Prostate gland (tissue), 2 donors: ENCODE data around the gene SBSN. TPM values are rescaled to one million over a fixed set of nuclear protein-coding genes. Genes with fewer than 3 reads are reported as not detected.

ENCODE experiments used
- DNase-seq: peaks from one replicate; pipeline ENCODE4 v3.0.0-alpha.2; 2019; ENCODE audit warnings: low spot score
- H3K27ac ChIP-seq, 2 donors: fragments of 200-600 bp; sonication (generic); 2 replicates each; pipeline ENCODE4 v1.5.1; 2017 to 2019
- H3K27me3 ChIP-seq: fragments of 200-600 bp; sonication (generic); replicated peaks from 2 replicates; pipeline ENCODE4 v1.5.1; 2019; ENCODE audit not compliant: insufficient read depth
- H3K36me3 ChIP-seq, 2 donors: fragments of 200-600 bp; sonication (generic); 1 replicate in 1 of 2; 2 replicates in 1 of 2; pipeline versions ENCODE4 v1.5.1 to v1.8.1; 2017 to 2019
- H3K4me1 ChIP-seq: fragments of 200-600 bp; sonication (generic); replicated peaks from 2 replicates; pipeline ENCODE4 v1.5.1; 2019
- H3K4me3 ChIP-seq, 2 donors: fragments of 200-600 bp; sonication (generic); 2 replicates each; pipeline ENCODE4 v1.5.1; 2017 to 2019
- H3K9me3 ChIP-seq: fragments of 200-600 bp; sonication (generic); 2 replicates; pipeline ENCODE4 v1.5.1; 2017
- CTCF ChIP-seq, 4 experiments: fragments of 200-600 bp in 2 of 4; fragments of 450-650 bp in 2 of 4; sonication (generic) in 2 of 4; IDR thresholded peaks; 1 replicate in 3 of 4; 2 replicates in 1 of 4; pipeline ENCODE4 v1.5.1; 2016 to 2019; ENCODE audit warnings: antibody characterized with exemption in 4 of 4, mild to moderate bottlenecking in 2 of 4, moderate library complexity in 2 of 4
- POLR2A ChIP-seq: fragments of 450-650 bp; IDR thresholded peaks from one replicate; pipeline ENCODE4 v1.6.1; 2016; ENCODE audit warnings: antibody characterized with exemption, mild to moderate bottlenecking
- POLR2AphosphoS5 ChIP-seq: sonication (generic); formaldehyde crosslinking; IDR thresholded peaks from one replicate; pipeline ENCODE4 v1.6.1; 2017; ENCODE audit warnings: antibody characterized with exemption
- WGBS: methylation state at CpG from one replicate; pipeline ENCODE4 v1.1.5; 2018; 5-methylcytosine and 5-hydroxymethylcytosine counted together
- intact Hi-C: fragments of 100-400 bp; cut with DNase I; formaldehyde crosslinking; loops from one replicate; pipeline ENCODE4 v1.14.2; 2022
- total RNA-seq, 2 donors: library from RNA; depleted of rRNA; stranded (reverse); fragments of >200 nt; gene quantifications; one replicate each; pipeline ENCODE4 v1.1.0, GENCODE V29; 2016

Gene SBSN
- total RNA-seq, 2 donors from 2014 or later: 0.32 to 4.9 TPM

GRCh38 chr19:35540356-35540927 lies 12.3 kb upstream of the SBSN start:
- TF ChIP-seq CTCF (IDR thresholded peaks at IDR 0.05) (no peak), POLR2A (no peak), POLR2AphosphoS5 (no peak)

GRCh38 chr19:35539850-35540249 lies 11.7 kb upstream of the SBSN start:
- no peaks in the 10 kb centered on the region for H3K9me3 ChIP-seq
- TF ChIP-seq POLR2AphosphoS5 (no peak), POLR2A (no peak), CTCF (IDR thresholded peaks at IDR 0.05) (no peak)
- no peak overlapping the region for H3K4me3 ChIP-seq
- H3K36me3 ChIP-seq: no peaks in the 10 kb centered on the region
- H3K27ac ChIP-seq: no peak overlapping the region
- 91% methylated on average over 12 of the region's 12 CpGs for WGBS
- H3K27me3 ChIP-seq: no peaks in the 10 kb centered on the region
- intact Hi-C loops: no loop called here
- H3K4me1 ChIP-seq: no peaks in the 10 kb centered on the region
- DNase-seq: no peak

More at GRCh38 chr19:35540356-35540927, 12.3 kb upstream of the SBSN start:
- Histone ChIP-seq H3K9me3 (no peaks in the 10 kb centered on the region), H3K27me3 (no peaks in the 10 kb centered on the region), H3K36me3 (no peaks in the 10 kb centered on the region), H3K4me1 (no peaks in the 10 kb centered on the region), H3K4me3 (no peak overlapping the region), H3K27ac (no peak overlapping the region)
- intact Hi-C loops: no loop called here
- no peak for DNase-seq
- 68% methylated on average over 7 of the region's 7 CpGs for WGBS

GRCh38 chr19:35539314-35539713 lies 11.2 kb upstream of the SBSN start:
- intact Hi-C loops: no loop called here
- WGBS: 63% methylated on average over 6 of the region's 6 CpGs
- H3K9me3 ChIP-seq: no peaks in the 10 kb centered on the region

GRCh38 chr19:35534803-35535480 lies 6.8 kb upstream of the SBSN start:
- Histone ChIP-seq H3K27me3 (no peaks in the 10 kb centered on the region), H3K36me3 (no peaks in the 10 kb centered on the region), H3K4me3 (no peak overlapping the region), H3K4me1 (no peaks in the 10 kb centered on the region), H3K9me3 (no peaks in the 10 kb centered on the region), H3K27ac (no peak overlapping the region)
- intact Hi-C loops: no loop called here
- DNase-seq: no peak
- 63% methylated on average over 10 of the region's 10 CpGs for WGBS
- no peak for TF ChIP-seq CTCF (IDR thresholded peaks at IDR 0.05)
- no peak for TF ChIP-seq POLR2AphosphoS5
- no peak for TF ChIP-seq POLR2A

More at GRCh38 chr19:35539314-35539713, 11.2 kb upstream of the SBSN start:
- Histone ChIP-seq H3K36me3 (no peaks in the 10 kb centered on the region), H3K4me3 (no peak overlapping the region), H3K4me1 (no peaks in the 10 kb centered on the region), H3K27me3 (no peaks in the 10 kb centered on the region), H3K27ac (no peak overlapping the region)
- no peak for DNase-seq
- no peak for TF ChIP-seq POLR2AphosphoS5
- no peak for TF ChIP-seq POLR2A
- TF ChIP-seq CTCF (IDR thresholded peaks at IDR 0.05): no peak
